ENCODE measurements around the gene TRPM3.

TRPM3 gene

DNA sequence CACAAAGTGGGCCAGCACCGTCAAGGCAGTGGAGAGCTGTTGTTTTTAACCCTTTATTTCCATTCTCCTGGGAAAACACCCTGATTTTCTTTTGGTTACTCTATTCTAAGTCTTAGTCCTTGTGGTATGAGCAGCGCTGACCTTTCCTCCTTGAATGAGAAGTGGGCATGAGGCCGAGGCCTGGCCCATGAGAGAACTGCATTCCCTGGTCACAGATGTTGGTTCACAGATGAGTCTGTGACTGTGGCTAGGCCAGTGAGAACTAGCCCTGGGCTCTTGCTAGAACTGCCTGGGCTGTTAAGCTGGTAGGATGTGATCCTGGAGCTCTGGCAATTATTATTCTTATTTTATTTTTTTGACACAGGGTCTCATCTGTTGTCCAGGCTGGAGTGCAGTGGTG, 635.3 kb downstream of the TRPM3 start:
- TF ChIP-seq ZFX (IDR thresholded peaks at IDR 0.05), result no peak
- no peak for TF ChIP-seq CTCF (conservative IDR thresholded peaks at IDR 0.05)
- H3K27ac ChIP-seq, result no peak overlapping the region

DNA sequence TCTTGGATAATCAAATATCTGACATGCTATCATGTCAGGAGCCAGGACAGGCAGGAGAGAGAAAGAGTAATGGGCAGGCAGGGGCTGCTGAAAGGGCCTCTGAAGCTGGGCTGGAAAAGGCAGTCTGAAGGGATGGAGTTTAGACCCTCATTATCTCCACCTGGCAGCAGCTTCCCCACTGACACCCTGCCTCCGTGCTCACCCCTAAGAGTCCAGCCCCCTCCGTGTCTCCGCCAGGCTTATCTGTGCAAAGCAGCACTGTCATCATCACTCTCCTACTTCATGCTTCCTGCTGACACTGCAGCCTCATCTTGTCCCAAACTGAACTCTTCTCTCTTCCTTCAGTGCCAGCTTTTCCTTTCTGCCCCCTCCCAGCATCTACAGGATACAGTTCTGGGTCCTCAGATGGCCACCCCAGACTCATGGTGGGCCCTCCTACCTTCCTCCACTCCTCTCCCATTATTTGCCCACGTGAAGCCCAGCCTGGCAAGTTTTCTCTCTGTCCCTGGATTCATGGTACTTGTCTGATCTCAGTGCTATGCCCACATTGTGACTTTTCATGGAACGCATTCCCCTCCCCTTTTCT, 636.1 kb downstream of the TRPM3 start:
- TF ChIP-seq CTCF (conservative IDR thresholded peaks at IDR 0.05), result no peak
- TF ChIP-seq ZFX (IDR thresholded peaks at IDR 0.05), result no peak
- H3K27ac ChIP-seq, result no peak overlapping the region

GRCh38 chr9:70484232-70485130, 636.9 kb downstream of the TRPM3 start:
- H3K27ac ChIP-seq, result no peak overlapping the region

DNA sequence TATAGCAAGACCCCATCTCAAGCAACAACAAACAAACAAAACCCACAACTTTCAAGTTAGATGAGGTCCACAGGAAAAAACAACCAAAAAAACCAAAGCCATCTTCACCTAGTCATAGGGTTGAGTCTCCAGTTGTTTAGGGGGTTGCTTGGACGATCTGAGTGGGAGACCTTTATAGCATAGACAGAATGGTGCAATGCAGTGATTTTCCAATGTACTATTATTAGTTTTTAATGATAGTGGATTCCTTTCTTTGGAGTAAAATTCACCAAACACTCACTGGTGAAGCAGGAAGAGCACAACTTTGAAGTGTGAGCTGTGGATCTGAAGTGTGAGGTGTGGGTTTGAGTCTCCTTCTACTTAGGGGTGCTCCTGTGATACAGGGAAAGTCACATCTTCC, 640.0 kb downstream of the TRPM3 start:
- no peak for TF ChIP-seq ZFX (IDR thresholded peaks at IDR 0.05)
- H3K27ac ChIP-seq, result peak overlapping the region; percentile 88; the same call in 1 of the 2 replicates

More at GRCh38 chr9:70484232-70485130, 636.9 kb downstream of the TRPM3 start:
- no peak for TF ChIP-seq ZFX (IDR thresholded peaks at IDR 0.05)
- TF ChIP-seq CTCF (conservative IDR thresholded peaks at IDR 0.05), result peak; percentile 84

DNA sequence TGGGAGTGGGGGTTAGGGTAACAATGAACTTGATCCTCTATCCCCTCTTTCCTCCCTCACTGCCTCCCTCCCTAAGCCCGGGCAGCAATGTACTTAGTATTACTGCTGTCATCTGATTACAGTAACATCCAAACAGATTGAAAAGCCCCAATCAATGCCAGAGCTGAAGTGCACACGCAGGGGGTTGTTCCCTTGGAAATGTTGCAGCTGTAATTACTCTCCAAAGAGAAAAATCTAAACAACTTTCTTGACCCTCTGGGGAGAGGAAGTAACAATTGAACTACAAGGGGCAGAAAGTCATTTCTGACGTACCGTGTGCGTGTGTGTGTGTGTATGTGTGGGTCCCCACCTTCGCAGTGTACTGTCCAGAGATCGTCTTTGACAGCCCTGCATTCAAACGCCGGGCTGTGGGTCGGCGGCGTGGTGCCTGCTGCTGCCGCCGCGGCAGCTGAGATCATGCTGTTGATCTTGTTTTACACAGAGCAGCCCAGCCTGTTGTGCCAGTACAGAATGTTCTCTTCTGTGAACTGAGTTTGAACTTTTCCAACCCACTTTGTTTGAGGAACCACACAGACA, 640.9 kb downstream of the TRPM3 start:
- H3K27ac ChIP-seq, result peak overlapping the region; percentile 88
- TF ChIP-seq ZFX (IDR thresholded peaks at IDR 0.05) (no peak), CTCF (conservative IDR thresholded peaks at IDR 0.05) (no peak)

DNA sequence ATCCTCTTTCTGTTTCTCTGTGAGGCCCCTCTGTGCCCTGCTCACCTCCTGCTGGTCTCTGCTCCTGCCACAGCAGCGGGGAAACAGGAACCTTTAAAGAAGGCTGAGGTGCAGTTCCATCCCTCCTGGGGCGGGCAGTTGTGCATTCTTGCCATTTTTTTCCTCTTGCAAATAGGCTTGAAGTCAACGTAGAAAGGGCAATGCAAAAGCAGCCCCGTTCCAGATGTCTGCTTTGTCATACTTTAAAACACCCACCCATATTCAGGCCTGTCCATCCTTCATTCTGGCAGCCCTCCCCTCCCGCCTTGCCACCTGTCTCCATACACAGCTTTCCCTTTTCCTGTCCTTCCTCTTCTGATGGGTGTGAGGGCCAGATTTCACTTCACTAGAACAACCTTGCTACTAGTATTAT, 641.5 kb downstream of the TRPM3 start:
- no peak for TF ChIP-seq ZFX (IDR thresholded peaks at IDR 0.05)
- H3K27ac ChIP-seq, result peak overlapping the region; percentile 88

All from C4-2B (cell line).